Nephron (organoid): ENCODE data around the gene CAMKK2.
A peak's percentile ranks its signal among the peaks of the same experiment; 100 is the strongest.

Source experiments
- H3K27ac Mint-ChIP-seq, 3 experiments: 2 replicates each; pipeline ENCODE4 v1.8.0; 2020; ENCODE audit warnings: mixed read lengths in 3 of 3, mild to moderate bottlenecking in 2 of 3, moderate library complexity in 1 of 3
- H3K27me3 Mint-ChIP-seq: 2 replicates; pipeline ENCODE4 v1.8.0; 2021; ENCODE audit warnings: low read depth, mild to moderate bottlenecking, moderate library complexity, mixed read lengths
- H3K36me3 Mint-ChIP-seq: 2 replicates; pipeline ENCODE4 v1.8.0; 2020; ENCODE audit warnings: low read depth, mixed read lengths
- H3K4me1 Mint-ChIP-seq: 2 replicates; pipeline ENCODE4 v1.8.0; 2020; ENCODE audit warnings: mixed read lengths
- H3K4me3 Mint-ChIP-seq, 3 experiments: 2 replicates each; pipeline ENCODE4 v1.8.0; 2020; ENCODE audit warnings: mild to moderate bottlenecking in 3 of 3, mixed read lengths in 3 of 3, moderate library complexity in 2 of 3
- H3K9me3 Mint-ChIP-seq: 2 replicates; pipeline ENCODE4 v1.8.0; 2020; ENCODE audit warnings: mixed read lengths
- TF ChIP-seq, protein P1 (sequence below), 3 experiments: fragments of 200-600 bp; sonication (generic); IDR thresholded peaks; one replicate each; pipeline ENCODE4 v1.5.0; 2021; ENCODE audit warnings: antibody characterized with exemption in 3 of 3; ENCODE audit not compliant: unreplicated experiment in 3 of 3

The CAMKK2 gene

DNA sequence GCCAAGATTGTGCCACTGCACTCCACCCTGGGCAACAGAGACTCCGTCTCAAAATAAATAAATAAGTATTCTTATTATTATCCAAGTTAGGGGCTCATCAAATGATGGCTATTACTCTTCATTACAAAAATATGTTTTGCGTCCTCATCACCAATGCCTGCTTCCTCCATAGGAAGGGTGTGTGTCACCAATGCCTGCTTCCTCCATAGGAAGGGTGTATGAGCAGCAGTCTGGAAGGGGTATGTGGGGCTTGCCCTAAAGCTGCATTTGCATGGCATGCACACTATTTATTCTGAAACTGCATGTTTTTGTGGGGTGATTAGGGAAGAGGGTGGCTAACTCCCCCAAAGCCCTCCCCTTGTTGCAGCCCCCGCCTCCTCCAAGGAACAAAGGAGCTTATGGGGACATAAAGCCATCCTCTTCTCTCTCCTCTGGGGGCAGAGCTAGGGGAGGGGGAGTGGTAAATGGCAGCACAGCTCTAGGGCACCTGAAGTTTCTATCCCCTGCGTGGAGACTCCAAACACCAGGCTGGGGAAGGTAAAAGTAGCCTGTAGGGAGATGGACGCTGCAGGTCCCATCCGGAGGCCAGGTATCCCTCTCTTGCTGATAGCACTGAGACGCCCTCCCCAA, 1.3 kb downstream of the CAMKK2 start:
- TF ChIP-seq, protein P1, sequence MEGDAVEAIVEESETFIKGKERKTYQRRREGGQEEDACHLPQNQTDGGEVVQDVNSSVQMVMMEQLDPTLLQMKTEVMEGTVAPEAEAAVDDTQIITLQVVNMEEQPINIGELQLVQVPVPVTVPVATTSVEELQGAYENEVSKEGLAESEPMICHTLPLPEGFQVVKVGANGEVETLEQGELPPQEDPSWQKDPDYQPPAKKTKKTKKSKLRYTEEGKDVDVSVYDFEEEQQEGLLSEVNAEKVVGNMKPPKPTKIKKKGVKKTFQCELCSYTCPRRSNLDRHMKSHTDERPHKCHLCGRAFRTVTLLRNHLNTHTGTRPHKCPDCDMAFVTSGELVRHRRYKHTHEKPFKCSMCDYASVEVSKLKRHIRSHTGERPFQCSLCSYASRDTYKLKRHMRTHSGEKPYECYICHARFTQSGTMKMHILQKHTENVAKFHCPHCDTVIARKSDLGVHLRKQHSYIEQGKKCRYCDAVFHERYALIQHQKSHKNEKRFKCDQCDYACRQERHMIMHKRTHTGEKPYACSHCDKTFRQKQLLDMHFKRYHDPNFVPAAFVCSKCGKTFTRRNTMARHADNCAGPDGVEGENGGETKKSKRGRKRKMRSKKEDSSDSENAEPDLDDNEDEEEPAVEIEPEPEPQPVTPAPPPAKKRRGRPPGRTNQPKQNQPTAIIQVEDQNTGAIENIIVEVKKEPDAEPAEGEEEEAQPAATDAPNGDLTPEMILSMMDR (IDR thresholded peaks at IDR 0.05; ENCODE audit: unreplicated experiment in 3 of 3): no peak
- H3K27me3 Mint-ChIP-seq: no peaks in the 10 kb centered on the region
- peaks cover 9% of the 10 kb centered on the region for H3K36me3 Mint-ChIP-seq
- peaks cover 17% of the 10 kb centered on the region for H3K4me1 Mint-ChIP-seq
- H3K4me3 Mint-ChIP-seq: peak overlapping the region; percentile 90 to 91 (median 91)
- peak overlapping the region in 2 of 3 experiments; percentile 60 to 65 for H3K27ac Mint-ChIP-seq
- no peaks in the 10 kb centered on the region for H3K9me3 Mint-ChIP-seq

DNA sequence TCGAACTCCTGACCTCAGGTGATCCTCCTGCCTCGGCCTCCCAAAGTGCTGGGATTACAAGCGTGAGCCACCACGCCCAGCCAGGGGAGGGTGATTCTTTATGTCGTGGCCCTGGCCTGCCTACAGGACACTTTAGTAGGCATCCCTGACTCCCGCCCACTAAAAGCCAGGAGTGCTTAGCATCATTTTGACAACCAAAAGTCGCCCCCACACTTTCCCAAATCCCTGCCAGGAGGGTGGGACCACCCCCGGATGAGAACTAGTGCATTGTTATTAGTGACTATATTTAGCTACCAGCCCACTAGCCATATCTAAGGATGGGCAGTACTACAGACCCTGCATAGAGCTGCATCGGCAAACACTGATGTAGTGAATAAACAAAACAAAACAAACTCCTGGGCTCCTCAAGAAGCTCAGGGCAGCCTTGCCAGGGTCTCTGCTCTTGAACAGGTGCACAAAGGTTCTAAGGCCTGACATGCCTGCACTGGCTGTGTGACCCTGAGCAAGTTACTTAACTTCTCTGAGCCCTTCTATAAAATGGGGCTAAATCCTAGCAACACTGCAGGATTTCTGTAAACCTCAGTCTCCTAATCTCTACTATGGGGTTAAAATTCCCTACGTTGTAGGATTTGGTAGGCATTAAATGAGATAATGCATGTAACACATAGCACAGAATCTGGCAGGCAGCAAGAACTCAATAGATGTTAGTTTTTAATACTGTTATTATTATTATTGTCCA, 2.2 kb downstream of the CAMKK2 start:
- H3K9me3 Mint-ChIP-seq: no peaks in the 10 kb centered on the region
- H3K36me3 Mint-ChIP-seq: peaks cover 9% of the 10 kb centered on the region
- TF ChIP-seq, protein P1 (IDR thresholded peaks at IDR 0.05; ENCODE audit: unreplicated experiment in 3 of 3): no peak
- no peak overlapping the region for H3K27ac Mint-ChIP-seq
- H3K4me3 Mint-ChIP-seq: peak overlapping the region; percentile 32 to 60 (median 55)
- peaks cover 21% of the 10 kb centered on the region for H3K4me1 Mint-ChIP-seq
- no peaks in the 10 kb centered on the region for H3K27me3 Mint-ChIP-seq

DNA sequence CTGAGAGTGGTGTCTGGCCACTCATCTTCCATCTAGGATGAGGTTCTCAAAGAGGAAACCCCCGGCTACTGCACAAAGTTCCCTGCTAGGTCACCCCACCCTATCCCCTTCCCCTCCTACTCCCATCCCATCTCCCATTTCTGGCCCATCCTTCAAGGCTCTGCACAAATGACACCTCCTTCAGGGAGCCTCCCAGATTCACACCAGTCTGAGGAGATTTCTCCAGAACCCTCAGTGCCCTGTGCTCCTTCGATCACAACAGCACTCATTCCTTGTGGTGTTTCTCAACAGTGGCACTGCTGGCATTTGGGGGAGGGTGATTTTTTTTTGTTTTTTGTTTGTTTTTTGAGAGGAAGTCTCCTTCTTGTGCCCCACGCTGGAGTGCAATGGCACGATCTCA, 2.9 kb downstream of the CAMKK2 start:
- Mint-ChIP-seq H3K27me3 (no peaks in the 10 kb centered on the region), H3K9me3 (no peaks in the 10 kb centered on the region), H3K4me1 (peaks cover 28% of the 10 kb centered on the region), H3K36me3 (peaks cover 9% of the 10 kb centered on the region), H3K4me3 (peak overlapping the region in 2 of 3 experiments; percentile 8 to 42), H3K27ac (no peak overlapping the region)
- TF ChIP-seq, protein P1 (IDR thresholded peaks at IDR 0.05; ENCODE audit: unreplicated experiment in 3 of 3): no peak

DNA sequence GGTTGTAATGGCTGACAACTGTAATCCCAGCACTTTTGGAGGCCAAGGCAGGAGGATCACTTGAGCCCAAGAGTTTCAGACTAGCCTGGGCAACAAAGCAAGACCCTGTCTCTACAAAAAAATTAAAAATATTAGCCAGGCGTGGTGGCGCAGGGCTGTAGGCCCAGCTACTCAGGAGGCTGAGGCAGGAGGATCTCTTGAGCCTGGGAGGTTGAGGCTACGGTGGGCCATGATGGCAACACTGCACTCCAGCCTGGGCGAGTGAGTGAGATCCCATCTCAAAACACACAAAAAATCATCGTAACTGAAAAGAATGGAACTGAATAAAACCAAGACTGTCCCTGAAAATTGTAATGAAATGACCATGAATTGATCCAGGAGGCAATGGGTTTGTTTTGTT, 6.1 kb downstream of the CAMKK2 start:
- Mint-ChIP-seq H3K9me3 (no peaks in the 10 kb centered on the region), H3K4me3 (no peak overlapping the region), H3K36me3 (peaks cover 9% of the 10 kb centered on the region), H3K4me1 (peaks cover 24% of the 10 kb centered on the region), H3K27ac (no peak overlapping the region), H3K27me3 (no peaks in the 10 kb centered on the region)
- TF ChIP-seq, protein P1 (IDR thresholded peaks at IDR 0.05; ENCODE audit: unreplicated experiment in 3 of 3): no peak

DNA sequence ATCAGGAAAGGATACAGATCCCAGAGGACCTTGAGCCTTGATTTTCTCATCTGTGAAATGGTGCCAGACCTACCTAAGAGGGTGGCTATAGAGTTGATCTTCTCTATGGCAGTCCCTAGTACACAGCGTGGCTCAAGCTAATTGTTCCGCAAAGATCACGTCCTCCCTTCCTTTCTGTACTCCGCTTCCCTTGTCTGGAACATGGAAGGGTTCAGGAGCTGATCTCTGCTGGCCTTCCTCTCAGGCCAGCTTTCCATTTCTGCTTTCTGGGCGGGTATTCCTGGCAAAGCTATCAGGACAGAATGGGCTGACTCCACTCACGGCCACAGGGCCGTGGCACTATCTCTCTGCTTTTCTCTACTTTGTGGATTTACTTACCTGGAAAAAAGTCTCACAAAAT, 6.5 kb downstream of the CAMKK2 start:
- Mint-ChIP-seq H3K4me3 (no peak overlapping the region), H3K4me1 (peaks cover 19% of the 10 kb centered on the region), H3K27ac (no peak overlapping the region), H3K27me3 (no peaks in the 10 kb centered on the region), H3K9me3 (no peaks in the 10 kb centered on the region), H3K36me3 (peaks cover 9% of the 10 kb centered on the region)
- TF ChIP-seq, protein P1 (IDR thresholded peaks at IDR 0.05; ENCODE audit: unreplicated experiment in 3 of 3): no peak
